Thoracic aorta (tissue), 2 donors: ENCODE data around the gene SMAGP. TPM values are rescaled to one million over a fixed set of nuclear protein-coding genes. Genes with fewer than 3 reads are reported as not detected.

ENCODE experiments used
- ATAC-seq: fragments of 150-250 bp; one replicate; pipeline ENCODE4 v1.8.0; 2017; ENCODE audit warnings: low read depth; ENCODE audit not compliant: insufficient number of reproducible peaks, low FRiP score
- DNase-seq: peaks from one replicate; pipeline ENCODE4 v3.0.0-alpha.2; 2020; ENCODE audit warnings: low spot score
- H3K27ac ChIP-seq, 2 donors: fragments of 200-600 bp; sonication (generic); 1 replicate in 1 of 2; 2 replicates in 1 of 2; pipeline ENCODE4 v1.5.1; 2016; ENCODE audit warnings: mild to moderate bottlenecking in 2 of 2, moderate library complexity in 2 of 2
- H3K27me3 ChIP-seq: fragments of 200-600 bp; sonication (generic); replicated peaks from 2 replicates; pipeline ENCODE4 v1.6.0; 2016; ENCODE audit warnings: mild to moderate bottlenecking; ENCODE audit not compliant: insufficient read depth
- H3K36me3 ChIP-seq: fragments of 200-600 bp; sonication (generic); one replicate; pipeline ENCODE4 v1.5.1; 2016
- H3K4me1 ChIP-seq, 2 donors: fragments of 200-600 bp; sonication (generic); 1 replicate in 1 of 2; 2 replicates in 1 of 2; pipeline versions ENCODE4 v1.5.1 to v1.6.0; 2016; ENCODE audit warnings: low read depth in 2 of 2, mild to moderate bottlenecking in 1 of 2; ENCODE audit not compliant: control insufficient read depth in 1 of 2
- H3K4me3 ChIP-seq: fragments of 200-600 bp; sonication (generic); 2 replicates; pipeline ENCODE4 v1.5.1; 2016; ENCODE audit warnings: mild to moderate bottlenecking
- H3K9me3 ChIP-seq: fragments of 200-600 bp; sonication (generic); 2 replicates; pipeline ENCODE4 v1.5.1; 2016
- total RNA-seq, 2 donors: library from RNA; depleted of rRNA; stranded (reverse); fragments of >200 nt; gene quantifications; one replicate each; pipeline versions ENCODE4 v1.1.0 to v1.2.3, GENCODE V29; 2016
- TF ChIP-seq, protein P1 (sequence below): fragments of 200-600 bp; sonication (generic); IDR thresholded peaks from one replicate; pipeline ENCODE4 v1.5.1; 2019; ENCODE audit warnings: antibody characterized with exemption

Gene SMAGP
- total RNA-seq, 2 donors from 2014 or later: 7.6 to 7.8 TPM

DNA sequence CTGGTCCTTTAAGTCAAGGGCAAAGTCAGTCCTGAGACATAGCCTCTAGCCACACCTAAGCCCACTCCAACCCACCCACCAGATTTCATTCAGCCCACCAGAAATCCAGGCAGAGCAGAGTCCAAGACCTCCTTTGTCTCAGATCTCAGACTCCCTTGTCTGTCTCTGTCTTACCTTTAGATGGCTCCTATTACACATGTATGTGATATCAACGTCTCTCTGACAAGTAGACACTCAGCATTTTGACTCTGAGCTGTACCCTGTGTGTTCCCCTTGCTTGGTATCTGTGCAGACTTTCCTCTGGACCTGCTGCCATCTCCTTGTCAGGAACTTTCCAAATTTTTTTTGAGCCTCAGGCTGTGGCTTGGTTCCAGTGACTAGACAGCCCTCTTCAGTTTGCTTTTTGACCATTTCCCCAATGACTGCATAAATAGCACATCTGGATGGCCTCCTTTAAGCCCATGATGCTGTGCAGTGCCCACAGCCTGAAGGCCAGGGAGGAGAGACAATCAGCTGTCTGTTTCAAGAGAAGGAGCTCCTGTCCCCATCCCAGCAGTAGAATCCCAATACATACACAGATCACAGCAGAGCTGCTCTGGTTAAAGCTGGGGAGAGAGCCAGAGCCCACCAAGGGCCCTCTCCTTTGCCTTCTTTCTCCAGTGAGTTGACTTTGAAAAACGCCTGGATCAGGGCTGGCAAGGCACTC is 59.4 kb downstream of the SMAGP start:
- Histone ChIP-seq H3K4me1 (peaks cover 0 to 4% of the 10 kb centered on the region in 2 donors), H3K4me3 (no peak overlapping the region), H3K36me3 (peaks cover 3% of the 10 kb centered on the region), H3K27me3 (no peaks in the 10 kb centered on the region), H3K9me3 (no peaks in the 10 kb centered on the region), H3K27ac (no peak overlapping the region)
- TF ChIP-seq, protein P1, sequence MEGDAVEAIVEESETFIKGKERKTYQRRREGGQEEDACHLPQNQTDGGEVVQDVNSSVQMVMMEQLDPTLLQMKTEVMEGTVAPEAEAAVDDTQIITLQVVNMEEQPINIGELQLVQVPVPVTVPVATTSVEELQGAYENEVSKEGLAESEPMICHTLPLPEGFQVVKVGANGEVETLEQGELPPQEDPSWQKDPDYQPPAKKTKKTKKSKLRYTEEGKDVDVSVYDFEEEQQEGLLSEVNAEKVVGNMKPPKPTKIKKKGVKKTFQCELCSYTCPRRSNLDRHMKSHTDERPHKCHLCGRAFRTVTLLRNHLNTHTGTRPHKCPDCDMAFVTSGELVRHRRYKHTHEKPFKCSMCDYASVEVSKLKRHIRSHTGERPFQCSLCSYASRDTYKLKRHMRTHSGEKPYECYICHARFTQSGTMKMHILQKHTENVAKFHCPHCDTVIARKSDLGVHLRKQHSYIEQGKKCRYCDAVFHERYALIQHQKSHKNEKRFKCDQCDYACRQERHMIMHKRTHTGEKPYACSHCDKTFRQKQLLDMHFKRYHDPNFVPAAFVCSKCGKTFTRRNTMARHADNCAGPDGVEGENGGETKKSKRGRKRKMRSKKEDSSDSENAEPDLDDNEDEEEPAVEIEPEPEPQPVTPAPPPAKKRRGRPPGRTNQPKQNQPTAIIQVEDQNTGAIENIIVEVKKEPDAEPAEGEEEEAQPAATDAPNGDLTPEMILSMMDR: no peak
- ATAC-seq (no peak), DNase-seq (no peak)

GRCh38 chr12:51209259-51209658 is 61.0 kb downstream of the SMAGP start:
- no peak overlapping the region for H3K27ac ChIP-seq
- H3K9me3 ChIP-seq: no peaks in the 10 kb centered on the region
- no peaks in the 10 kb centered on the region for H3K27me3 ChIP-seq
- TF ChIP-seq, protein P1: no peak
- peaks cover 3% of the 10 kb centered on the region for H3K36me3 ChIP-seq
- H3K4me3 ChIP-seq: no peak overlapping the region
- no peak for DNase-seq
- ATAC-seq: no peak
- no peaks in the 10 kb centered on the region for H3K4me1 ChIP-seq

DNA sequence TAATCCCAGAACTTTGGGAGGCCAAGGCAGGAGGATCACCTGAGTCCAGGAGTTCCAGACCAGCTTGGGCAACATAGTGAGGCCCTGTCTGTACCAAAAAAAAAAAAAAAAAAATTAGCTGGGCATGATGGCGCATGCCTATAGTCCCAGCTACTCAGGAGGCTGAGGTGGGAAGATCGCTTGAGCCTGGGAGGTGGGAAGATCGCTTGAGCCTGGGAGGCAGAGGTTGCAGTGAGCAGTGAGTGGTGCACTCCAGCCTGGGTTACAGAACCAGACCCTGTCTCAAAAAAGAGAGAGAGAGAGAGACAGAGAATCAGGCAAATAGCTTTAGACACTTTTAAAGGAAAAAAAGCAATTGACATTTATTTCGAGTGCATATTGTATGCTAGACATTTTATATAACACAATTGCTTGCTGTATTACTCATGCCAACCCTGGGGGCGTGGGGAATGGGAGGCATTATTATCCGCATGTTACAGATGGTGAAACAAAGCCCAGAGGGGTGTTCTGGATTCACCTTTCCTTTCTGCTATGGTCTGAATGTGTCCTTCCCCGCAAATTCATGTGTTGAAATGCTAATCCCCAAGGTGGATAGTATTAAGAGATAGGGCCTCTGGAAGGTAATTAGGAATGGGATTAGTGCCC is 62.1 kb downstream of the SMAGP start:
- Histone ChIP-seq H3K36me3 (peaks cover 3% of the 10 kb centered on the region), H3K4me1 (no peaks in the 10 kb centered on the region), H3K27ac (no peak overlapping the region), H3K27me3 (no peaks in the 10 kb centered on the region), H3K4me3 (no peak overlapping the region), H3K9me3 (no peaks in the 10 kb centered on the region)
- DNase-seq: no peak
- TF ChIP-seq, protein P1: no peak
- no peak for ATAC-seq

DNA sequence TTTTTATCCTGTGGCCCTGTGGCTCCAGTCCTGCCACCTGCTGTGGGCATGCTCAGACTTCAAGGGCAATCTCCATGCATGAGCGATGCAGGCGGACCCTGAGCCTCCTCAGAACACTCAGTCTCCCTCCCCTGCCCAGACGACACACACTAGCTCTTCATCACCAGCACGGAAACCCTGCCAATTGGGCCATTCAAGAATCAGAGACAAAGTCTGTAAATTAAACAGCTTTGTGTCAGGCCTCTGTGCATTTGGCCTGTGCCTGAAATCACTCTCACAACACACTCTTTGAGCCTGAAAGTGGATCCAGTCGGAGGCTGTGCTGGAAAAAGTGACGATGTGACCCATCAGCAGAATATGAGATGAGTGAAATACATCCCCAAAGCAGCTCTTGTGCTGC is 64.9 kb downstream of the SMAGP start:
- peaks cover 3% of the 10 kb centered on the region for H3K36me3 ChIP-seq
- ATAC-seq (no peak), DNase-seq (no peak)
- H3K27ac ChIP-seq: no peak overlapping the region
- H3K9me3 ChIP-seq: no peaks in the 10 kb centered on the region
- H3K27me3 ChIP-seq: no peaks in the 10 kb centered on the region
- H3K4me1 ChIP-seq: no peaks in the 10 kb centered on the region
- H3K4me3 ChIP-seq: no peak overlapping the region
- TF ChIP-seq, protein P1: no peak

GRCh38 chr12:51202718-51203117 is 67.5 kb downstream of the SMAGP start:
- no peak overlapping the region for H3K4me3 ChIP-seq
- H3K9me3 ChIP-seq: no peaks in the 10 kb centered on the region
- TF ChIP-seq, protein P1: no peak
- H3K27ac ChIP-seq: no peak overlapping the region
- ATAC-seq (no peak), DNase-seq (no peak)
- H3K4me1 ChIP-seq: no peaks in the 10 kb centered on the region
- peaks cover 6% of the 10 kb centered on the region for H3K36me3 ChIP-seq
- no peaks in the 10 kb centered on the region for H3K27me3 ChIP-seq
